Renal cortical epithelial cell (primary cell): Measurements from ENCODE around the gene SHC1. TPM values are rescaled to one million over a fixed set of nuclear protein-coding genes. Genes with fewer than 3 reads are reported as not detected.
A peak's percentile ranks its signal among the peaks of the same experiment; 100 is the strongest.
"Not testable (repeated sequence)": the region's sequence is repeated elsewhere in the genome, so short reads cannot be mapped to it uniquely, and the experiment has no call there.

Source experiments
- DNase-seq: peaks from one replicate; pipeline ENCODE4 v3.0.0-alpha.2; 2011; ENCODE audit warnings: low read depth
- total RNA-seq: library from RNA; depleted of rRNA; stranded (reverse); fragments of >200 nt; gene quantifications from 2 replicates; pipeline ENCODE4 v1.2.3, GENCODE V29; 2014

Gene SHC1
- total RNA-seq, 1 donor from 2014 or later: 107 TPM

DNA sequence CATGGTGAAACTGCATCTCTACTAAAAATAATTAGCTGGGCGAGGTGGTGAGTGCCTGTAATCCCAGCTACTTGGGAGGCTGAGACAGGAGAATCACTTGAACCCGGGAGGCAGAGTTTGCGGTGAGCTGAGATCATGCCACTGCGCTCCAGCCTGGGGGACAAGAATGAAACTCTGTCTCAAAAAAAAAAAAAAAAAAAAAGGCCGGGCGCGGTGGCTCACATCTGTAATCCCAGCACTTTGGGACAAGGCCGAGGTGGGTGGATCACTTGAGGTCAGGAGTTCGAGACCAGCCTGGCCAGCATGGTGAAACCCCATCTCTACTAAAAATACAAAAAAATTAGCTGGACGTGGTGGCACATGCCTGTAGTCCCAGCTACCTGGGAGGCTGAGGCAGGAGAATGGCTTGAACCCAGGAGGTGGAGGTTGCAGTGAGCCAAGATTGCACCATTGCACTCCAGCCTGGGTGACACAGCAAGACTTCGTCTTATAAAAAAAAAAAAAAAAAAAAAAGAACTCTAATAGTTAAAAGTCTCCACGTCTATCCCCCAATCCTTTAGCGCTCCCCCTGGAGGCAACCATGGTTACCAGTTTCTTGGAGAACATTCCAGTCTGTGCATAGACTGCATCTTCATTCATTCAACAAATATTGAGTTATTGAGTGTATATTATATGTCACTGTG lies 24.9 kb upstream of the SHC1 start:
- DNase-seq: peak; percentile 75

DNA sequence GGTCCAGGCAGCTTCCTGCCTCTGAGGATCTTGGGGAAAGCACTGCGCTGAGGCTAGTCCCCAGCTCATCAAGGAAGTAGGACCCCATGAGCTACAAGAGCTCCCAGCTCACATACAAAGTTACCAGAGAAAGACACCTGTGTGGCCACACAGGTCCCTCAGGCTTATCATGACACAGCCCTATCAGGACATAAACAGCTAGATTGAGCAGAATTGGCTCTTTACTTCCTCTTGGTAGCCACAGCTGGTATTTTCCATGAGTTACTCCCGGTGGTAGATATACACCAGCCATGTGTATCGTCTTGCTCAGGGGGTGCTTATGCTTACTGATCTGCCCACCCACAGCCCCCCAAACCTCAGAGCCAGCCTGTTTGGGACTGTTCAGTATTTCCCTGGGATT lies 24.0 kb upstream of the SHC1 start:
- DNase-seq: no peak

DNA sequence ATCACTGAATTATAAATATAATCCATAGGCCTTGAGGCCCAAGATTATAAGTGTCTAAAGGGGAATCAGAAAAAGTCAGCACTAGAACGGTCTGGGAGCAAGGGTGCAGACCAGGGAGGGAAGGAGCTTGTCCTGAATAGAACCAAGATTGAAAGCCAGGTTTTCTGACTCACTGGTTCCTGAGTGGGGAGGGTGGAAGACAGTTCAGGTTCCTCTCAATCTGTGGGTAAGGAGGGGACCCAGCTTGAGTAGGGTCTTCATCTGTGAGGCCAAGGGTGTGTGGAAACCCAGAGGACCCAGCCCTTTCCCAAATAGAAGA lies 23.7 kb upstream of the SHC1 start:
- no peak for DNase-seq

DNA sequence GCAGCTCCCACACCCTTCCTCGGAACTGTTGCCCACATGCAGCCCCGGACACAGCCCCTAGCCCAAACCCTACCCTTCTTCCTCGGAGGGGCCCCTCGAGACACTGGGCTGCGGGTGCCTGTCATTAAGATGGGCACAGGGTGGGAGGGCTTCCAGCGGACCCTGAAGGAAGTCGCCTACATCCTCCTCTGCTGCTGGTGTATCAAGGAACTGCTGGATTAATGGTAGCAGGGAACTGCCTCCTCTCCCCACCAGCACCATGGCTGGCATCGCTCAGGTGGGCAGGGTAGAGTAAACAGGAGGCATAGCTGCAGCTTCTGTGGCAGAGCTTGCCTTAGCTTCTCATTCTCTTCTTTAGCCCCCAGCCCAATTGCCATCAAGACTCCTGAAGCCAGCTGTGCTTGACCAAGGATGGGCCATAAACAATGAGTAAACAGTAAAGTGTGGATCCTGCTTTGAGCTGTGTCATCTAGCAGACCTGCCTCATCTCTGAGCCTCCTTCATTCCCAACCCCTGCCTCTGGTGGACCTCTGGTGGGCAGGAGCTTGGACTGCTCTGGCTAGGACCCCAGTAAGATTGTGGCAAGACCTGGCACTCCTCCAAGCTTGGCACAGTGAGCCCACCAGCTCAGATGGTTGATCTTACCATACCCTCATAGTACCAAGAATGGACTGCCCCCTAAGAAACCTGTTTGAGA lies 23.2 kb upstream of the SHC1 start, which contains the start of gene LENEP:
Gene LENEP (plus strand): TSS at position 15 of the 697 bp plus-strand sequence. CDS start 22 bp downstream, at position 37.
- DNase-seq: no peak

DNA sequence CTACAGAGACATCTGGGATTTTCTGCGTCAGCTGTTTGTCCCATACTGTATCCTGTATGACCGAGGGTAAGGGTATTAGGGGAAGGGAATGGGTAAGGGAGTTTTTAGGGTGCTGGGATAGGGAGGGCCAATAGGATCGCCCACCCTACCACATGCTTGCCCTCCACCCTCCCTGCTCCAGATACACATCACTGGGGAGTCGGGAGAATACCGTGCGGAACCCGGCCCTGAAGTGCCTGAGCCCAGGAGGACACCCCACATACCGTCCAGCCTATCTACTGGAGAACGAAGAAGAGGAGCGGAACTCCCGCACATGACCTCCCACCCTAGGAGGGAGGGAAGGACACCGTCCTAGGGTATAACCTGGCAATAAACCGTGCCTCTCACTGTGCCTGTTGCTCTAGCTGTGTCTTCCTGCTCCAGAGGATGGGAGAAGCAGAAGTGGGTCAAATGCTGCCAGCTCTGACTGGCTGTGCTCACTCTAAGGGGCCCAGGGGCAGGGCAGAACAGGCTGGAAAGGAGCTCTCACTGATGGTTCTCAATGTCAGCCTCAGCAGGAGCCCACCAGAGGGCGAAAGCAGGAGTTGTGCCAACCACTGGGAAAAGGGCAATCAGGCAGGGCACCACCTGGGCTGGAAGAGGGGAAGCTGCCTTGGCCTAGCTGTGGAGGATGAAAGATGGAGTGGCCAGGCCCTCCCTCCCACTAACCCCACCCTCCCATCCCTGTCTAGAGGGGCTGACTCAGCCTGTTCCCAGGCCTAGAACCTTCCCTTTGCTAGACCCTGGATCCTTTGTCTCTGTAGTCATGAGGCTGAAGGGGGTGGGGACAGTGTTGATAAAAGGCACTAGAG lies 22.4 kb upstream of the SHC1 start:
- DNase-seq: no peak

DNA sequence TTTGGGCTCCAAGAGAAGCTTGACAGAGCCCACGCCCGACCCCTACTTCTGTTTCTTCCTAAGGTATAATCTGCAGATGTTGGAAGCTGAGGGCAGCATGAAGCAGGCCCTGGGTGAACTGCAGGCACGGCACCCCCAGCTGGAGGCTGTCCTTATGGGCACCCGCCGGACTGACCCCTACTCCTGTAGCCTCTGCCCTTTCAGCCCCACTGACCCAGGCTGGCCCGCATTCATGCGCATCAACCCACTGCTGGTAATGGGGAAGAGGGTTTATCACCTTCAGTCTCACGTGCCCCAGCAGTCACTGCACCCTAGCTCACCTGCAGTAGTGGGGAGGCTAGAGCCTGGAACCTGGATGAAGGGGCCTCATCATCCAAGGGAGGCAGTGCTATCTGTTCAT lies 19.7 kb upstream of the SHC1 start:
- DNase-seq: no peak

DNA sequence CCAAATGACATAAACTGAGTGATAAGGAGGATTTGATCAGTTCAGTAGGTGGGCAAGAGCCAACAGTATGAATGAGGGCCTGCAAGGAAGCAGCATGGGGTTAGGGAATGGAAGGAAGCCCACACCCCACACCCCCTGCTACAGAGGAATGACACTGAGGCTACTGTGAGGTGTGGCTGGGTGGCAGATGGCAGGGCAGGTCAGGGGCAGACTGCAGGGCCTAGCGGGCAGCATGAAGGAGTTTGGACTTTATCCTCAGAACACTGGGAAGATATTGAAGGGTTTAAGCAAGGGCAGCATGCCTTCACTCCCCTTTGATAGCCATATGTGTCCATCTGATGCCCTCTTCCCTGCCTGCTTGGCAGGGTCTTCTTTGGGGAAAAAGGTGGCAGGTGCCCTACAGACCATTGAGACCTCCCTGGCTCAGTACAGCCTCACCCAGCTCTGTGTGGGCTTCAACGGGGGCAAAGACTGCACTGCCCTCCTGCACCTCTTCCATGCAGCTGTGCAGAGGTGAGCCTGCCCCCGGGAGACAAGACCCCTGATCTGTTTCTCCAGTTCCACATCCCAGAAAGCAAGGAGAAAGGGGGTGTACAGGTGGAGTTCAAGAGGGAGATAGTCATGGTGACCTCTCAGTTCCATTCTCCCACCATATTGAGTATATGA lies 18.8 kb upstream of the SHC1 start:
- DNase-seq: no peak

DNA sequence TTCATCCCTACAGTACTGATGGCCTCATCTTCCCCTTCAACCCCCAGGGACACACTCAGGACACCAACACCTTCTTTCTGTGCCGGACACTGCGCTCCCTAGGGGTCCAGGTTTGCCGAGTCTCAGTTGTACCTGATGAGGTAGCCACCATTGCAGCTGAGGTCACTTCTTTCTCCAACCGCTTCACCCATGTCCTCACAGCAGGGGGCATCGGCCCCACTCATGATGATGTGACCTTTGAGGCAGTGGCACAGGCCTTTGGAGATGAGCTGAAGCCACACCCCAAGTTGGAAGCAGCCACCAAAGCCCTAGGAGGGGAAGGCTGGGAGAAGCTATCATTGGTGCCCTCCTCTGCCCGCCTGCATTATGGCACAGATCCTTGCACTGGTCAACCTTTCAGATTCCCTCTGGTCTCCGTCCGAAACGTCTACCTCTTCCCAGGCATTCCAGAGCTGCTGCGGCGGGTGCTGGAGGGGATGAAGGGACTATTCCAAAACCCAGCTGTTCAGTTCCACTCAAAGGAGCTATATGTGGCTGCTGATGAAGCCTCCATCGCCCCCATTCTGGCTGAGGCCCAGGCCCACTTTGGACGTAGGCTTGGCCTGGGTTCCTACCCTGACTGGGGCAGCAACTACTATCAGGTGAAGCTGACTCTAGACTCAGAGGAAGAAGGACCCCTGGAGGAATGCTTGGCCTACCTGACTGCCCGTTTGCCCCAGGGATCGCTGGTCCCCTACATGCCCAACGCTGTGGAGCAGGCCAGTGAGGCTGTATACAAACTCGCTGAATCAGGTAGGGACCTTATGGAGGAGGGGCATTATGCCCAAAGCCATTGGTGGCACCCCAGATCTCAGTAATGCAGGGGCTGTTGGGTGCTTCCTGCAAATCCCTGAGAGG lies 17.8 kb upstream of the SHC1 start:
- no peak for DNase-seq

DNA sequence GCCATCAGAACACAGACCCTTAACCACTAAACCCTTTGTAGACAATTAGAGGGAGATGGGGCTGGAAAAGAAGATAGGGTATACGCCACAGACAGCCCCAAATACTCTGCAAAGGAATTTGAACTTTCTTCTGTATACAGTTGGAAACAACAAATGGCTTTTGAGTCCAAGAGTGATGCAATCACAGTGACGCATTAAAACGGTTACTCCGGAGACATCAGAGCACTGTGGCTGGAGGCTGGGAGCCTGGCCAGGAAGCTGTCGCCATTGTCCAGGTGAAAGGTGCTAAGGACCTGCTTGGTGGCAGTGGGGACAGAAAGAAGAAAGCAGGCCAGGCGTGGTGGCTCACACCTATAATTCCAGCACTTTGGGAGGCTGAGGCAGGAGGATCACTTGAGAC lies 16.8 kb upstream of the SHC1 start:
- no peak for DNase-seq

DNA sequence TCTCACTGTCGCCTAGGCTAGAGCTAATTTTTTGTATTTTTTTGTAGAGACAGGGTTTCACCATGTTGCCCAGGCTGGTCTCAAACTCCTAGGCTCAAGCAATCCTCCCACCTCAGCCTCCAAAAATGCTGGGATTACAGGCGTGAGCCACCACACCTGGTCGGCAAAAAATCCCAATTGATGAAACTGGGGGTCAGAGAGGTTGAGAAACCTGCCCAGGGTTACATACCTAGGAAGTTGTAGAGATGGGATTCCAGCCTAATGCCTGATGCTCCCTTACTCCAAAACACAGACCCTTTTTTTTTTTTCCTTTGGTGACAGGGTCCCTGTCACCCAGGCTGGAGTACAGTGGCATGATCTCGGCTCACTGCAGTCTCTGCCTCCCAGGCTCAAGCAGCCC lies 16.2 kb upstream of the SHC1 start:
- not testable (repeated sequence) for DNase-seq

DNA sequence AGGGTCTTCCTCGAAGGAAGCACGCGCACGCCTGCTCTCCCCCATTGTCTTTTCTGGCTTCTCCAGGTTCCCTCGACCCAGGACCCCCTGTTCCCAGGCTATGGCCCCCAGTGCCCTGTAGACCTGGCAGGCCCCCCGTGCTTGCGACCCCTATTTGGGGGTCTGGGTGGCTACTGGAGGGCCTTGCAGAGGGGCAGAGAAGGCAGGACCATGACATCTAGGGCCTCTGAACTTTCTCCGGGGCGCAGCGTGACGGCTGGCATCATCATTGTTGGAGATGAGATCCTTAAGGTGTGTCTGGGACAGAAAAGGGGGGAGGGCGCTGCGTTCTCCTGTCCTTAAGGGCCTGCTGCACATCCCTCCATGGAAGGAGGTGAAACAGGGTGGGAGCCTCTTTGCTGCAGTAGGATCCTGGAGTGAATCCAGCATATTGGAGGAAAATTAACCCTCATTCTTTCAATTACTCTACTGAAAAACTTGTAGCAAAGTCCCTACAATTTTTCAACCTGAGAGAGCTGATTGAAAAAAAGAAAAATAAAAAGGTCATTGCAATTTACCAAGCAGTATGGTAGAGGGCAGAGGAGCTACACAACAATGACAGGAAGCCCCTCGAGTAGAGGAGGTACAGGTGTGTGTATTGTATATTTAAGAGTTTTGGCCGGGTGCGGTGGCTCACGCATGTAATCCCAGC lies 13.4 kb upstream of the SHC1 start:
- no peak for DNase-seq

DNA sequence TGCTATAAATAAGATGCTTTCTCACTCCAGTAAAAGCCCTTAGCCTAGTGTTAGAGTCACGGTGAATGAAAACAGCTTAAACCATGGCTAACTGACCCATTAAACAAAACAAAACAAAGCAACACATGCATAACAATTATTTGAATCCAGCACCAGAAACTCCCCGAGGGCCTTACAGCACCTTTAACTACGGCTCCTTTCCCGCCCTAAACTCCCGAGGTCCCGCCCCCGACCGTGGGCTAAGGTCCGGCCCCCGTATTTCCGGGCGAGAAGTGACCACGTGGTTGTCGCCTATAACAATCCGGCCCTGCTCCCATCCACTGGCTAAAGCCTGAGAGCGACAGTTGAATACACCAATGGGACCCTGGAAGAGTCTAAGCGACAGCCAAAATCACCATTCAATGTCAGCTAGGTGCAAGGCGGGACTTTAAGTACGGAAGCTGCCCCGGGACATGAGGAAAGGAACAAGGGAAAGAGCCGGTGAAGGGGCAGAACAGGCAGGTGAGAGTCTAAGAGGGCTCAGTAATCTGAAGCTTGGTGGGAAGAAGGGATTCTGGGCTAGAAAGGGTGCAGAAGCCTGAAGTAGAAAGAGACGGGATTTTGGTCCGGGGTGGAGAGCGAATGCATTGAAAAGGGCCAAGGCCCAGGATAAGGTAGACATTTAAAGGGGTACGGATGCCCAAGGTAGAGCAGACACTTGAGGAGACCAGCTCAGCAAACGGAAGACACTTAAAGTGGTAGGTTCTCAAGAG lies 12.5 kb upstream of the SHC1 start, which contains the start of gene FLAD1:
Gene FLAD1 (plus strand): TSS at position 448 of the 752 bp plus-strand sequence. CDS start 351 bp downstream, outside the sequence.
- peak; percentile 100 for DNase-seq

DNA sequence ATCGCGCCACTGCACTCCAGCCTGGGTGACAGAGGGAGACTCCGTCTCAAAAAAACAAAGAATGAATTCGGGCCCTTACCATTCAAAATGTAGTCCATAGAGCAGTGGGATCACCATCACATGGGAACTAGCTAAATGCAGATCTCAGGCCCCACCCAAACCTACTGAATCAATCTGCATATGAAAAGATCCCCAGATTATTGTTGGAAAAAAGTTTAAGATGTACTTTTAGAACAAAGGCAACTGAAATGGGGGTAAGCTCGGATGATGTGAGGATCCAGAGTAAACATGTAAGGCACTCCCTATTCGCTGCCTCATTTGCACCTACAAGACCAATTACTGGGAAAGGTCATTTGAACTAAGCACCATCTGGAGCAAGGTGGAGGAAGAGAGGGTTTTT lies 11.8 kb upstream of the SHC1 start:
- DNase-seq: no peak

DNA sequence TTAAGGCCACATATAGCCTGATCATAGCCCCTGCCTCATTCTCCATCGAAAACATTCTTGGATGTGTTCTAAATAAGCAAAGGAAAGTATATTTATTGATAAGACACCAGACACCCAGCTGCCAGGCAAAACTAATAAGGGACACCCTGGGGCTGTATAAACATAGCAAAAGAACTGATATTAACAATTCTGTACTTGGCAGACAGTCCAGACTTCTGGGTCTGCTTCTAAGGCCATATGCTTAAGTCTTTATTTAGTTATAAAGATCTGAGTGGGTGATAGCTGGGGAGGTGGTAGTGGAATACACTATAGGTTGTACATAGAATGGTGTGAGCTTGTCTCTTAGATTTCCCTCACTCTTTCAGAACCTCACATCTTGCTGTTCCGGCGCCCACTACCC lies 7.8 kb upstream of the SHC1 start:
- no peak for DNase-seq

DNA sequence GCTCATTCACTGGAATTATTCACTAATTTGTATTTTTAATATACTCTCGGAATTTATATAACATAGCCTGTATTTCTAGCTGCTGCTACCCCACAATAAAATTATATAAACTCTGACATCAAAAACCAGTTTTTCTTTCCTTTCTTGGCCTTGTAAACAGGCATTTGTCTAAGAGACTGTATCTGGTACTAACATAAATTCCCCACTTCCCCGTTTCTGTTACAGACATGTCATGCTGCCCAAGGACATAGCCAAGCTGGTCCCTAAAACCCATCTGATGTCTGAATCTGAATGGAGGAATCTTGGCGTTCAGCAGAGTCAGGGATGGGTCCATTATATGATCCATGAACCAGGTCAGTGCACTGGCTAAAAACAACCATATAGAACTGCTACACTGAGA lies 7.2 kb upstream of the SHC1 start:
- DNase-seq: not testable (repeated sequence)

DNA sequence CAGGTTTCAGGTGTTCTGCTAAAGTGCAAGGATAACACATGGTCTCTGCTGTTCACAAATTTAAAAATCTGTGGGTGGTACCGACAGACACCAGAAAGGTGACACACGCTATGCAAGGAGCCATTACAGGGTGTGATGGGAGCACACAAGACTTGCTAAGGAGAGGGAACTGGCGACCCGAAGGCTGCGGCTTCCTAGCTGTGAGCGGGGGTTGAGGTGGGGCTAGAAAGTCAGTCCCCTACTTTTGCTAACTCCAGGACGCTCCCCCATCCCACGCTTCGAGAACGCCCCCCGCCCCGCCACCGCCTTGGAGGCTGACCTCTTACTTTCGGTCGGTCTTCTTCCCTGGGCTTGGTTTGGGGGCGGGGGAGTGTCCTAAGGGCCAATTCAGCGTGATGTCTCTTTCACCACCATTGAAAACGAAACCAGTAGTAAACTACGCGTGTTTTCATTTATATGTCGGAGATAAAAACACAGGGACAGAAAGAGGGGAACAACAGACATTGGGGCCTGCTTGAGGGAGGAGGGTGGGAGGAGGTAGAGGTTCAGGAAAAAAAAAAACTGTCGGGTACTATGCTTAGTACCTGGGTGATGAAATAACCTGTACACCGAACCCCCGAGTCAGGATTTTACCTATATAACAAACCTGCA lies 5.0 kb upstream of the SHC1 start:
- DNase-seq: peak; percentile 46

DNA sequence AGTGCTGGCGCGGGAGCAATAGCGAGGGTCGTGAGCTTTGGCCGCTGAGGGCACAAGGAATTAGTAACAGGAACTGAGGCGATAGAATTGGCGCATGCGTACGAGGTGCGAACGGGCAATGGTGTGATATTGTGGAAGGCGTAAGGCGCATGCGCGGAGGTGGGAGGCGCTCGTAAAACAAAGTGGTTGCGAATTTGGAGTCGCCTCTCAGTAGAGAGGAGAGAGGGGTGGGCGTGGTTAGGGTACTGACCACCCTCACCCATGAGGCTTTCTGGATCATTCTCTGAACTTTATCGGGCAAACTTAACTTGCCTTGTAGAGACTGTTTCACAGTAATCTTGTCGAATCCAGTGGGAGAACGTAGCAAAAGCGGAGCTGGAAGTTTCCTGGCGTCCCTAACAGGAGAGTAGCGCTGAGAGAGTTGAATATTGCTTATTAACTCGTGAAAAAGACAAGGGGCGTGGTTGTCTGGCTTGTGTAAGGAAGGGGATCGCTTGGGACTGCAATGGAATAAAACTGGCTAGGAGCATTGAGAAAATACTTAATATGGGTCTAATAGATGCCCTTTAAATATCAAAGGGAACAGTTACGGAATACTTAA lies 4.4 kb upstream of the SHC1 start:
- DNase-seq: peak; percentile 92

DNA sequence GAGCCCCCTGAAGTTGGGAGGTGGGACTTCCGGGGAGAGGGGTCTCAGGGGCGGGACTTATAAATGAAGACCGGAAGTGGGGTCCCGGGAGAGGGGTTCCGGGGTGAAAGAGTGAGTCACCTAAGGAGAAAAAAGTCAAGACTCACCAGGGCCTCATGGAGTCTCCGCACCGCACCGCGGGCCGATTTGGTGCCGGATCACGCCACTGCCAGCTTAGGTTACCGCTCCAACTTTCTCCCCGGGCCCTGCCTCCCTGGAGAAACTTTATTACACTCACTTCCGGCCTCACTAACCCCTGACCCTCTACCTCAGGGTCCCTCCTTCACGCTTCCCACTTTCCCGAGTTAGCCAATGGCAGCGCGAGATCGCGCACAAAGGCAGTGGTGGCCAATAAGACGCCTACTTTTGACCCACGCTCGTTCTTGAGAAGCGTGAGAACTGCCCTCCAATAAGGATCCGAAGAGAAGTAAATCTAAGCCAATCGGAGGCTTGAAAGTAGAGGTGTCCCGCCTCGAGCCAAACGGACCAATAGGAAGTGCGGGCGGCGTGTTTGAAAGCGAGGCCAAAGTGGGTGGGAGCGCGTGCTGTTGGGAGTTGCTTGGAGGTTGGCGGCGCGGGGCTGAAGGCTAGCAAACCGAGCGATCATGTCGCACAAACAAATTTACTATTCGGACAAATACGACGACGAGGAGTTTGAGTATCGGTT lies 3.7 kb upstream of the SHC1 start, which contains the start of gene CKS1B:
Gene CKS1B (plus strand): TSS at position 580 of the 706 bp plus-strand sequence. CDS start 65 bp downstream, at position 645.
- peak; percentile 100 for DNase-seq
